PC-9 (cell line): ENCODE results near the gene DDI2.

Experiments
- EZH2 ChIP-seq: fragments of 200-600 bp; sonication (generic); IDR thresholded peaks from 2 replicates; pipeline ENCODE4 v1.8.0; 2017; ENCODE audit warnings: antibody characterized with exemption, low read depth
- TF ChIP-seq, protein P1 (sequence below): fragments of 200-600 bp; sonication (generic); conservative IDR thresholded peaks from 2 replicates; pipeline ENCODE4 v1.6.1; 2017; ENCODE audit warnings: mixed run types, antibody characterized with exemption, mild to moderate bottlenecking, moderate library complexity

DNA sequence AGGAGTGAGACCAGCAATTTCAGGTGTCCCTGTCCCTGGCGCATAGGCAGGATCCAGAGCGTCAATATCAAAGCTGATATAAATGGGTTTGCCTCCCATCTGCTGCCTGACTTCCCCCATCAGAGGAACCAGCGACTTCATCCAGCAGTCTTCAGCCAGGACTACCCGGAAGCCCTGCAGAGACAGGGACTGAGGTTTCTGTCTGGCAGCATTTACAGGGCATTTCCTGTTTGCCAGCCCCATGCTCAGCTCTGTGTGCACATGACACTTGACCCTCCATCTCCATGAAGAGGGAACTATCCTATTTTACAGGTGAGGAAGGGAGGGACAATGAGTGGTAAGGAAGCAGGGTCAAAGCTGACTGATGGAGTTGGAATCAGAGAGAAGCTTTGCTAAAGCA lies 39.6 kb upstream of the DDI2 start:
- TF ChIP-seq, protein P1, sequence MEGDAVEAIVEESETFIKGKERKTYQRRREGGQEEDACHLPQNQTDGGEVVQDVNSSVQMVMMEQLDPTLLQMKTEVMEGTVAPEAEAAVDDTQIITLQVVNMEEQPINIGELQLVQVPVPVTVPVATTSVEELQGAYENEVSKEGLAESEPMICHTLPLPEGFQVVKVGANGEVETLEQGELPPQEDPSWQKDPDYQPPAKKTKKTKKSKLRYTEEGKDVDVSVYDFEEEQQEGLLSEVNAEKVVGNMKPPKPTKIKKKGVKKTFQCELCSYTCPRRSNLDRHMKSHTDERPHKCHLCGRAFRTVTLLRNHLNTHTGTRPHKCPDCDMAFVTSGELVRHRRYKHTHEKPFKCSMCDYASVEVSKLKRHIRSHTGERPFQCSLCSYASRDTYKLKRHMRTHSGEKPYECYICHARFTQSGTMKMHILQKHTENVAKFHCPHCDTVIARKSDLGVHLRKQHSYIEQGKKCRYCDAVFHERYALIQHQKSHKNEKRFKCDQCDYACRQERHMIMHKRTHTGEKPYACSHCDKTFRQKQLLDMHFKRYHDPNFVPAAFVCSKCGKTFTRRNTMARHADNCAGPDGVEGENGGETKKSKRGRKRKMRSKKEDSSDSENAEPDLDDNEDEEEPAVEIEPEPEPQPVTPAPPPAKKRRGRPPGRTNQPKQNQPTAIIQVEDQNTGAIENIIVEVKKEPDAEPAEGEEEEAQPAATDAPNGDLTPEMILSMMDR: no peak
- TF ChIP-seq EZH2: no peak
